ENCODE data around the gene CHRND. TPM values are rescaled to one million over a fixed set of nuclear protein-coding genes. Genes with fewer than 3 reads are reported as not detected.

CHRND gene
- total RNA-seq, 2 experiments from 2014 or later, result not detected

DNA sequence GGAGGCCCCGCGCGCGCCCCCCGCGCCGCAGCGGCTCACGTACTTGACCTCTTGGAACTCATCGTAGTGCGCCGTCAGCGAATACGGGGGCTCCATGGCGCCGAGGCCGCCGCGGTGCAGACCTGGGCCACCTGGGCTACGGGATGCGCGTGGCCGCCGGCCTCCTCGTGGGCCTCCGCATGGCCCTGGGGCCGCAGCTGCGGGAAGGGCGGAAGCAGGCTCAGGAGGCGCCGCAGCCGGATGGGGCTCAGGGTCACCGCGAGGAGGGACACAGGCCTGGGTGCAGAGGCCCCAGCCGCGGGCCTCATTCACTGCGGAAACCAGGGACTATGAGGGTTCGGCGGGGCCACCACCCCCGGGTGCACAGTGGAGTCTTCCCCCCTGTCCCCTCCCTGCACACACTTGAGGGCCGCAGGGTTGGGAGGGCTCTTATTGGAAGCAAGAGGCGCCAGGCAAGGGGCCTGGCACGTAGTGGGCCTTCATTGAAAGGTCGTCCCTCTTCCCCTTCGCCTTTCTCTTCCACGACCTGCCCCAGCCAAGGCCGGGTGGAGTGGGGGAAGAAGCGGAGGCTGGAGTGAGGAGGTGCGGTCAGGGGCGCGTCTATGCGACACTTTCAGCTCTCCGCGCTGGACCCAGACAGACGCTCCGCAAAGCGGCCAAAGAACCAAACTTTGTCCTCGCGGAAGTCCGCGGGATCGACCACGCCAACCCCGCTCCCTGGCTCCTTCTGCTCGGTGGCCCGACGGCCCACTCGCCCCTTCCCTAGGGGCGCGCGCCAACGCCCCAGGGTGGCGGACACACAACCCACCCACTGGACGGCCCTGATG is 39.2 kb upstream of the CHRND start:
- no TSS peak for BruUV-seq (replicated peaks)
- H3K79me2 ChIP-seq (ENCODE audit: insufficient read depth, low read depth, low read length), result no peaks in the 10 kb centered on the region
- H4K20me1 ChIP-seq (ENCODE audit: insufficient read depth, low read length), result no peaks in the 10 kb centered on the region
- TF ChIP-seq EZH2phosphoT487 (IDR thresholded peaks at IDR 0.05; ENCODE audit: borderline replicate concordance, low read depth, low read length), result no peak
- TF ChIP-seq, protein P1, sequence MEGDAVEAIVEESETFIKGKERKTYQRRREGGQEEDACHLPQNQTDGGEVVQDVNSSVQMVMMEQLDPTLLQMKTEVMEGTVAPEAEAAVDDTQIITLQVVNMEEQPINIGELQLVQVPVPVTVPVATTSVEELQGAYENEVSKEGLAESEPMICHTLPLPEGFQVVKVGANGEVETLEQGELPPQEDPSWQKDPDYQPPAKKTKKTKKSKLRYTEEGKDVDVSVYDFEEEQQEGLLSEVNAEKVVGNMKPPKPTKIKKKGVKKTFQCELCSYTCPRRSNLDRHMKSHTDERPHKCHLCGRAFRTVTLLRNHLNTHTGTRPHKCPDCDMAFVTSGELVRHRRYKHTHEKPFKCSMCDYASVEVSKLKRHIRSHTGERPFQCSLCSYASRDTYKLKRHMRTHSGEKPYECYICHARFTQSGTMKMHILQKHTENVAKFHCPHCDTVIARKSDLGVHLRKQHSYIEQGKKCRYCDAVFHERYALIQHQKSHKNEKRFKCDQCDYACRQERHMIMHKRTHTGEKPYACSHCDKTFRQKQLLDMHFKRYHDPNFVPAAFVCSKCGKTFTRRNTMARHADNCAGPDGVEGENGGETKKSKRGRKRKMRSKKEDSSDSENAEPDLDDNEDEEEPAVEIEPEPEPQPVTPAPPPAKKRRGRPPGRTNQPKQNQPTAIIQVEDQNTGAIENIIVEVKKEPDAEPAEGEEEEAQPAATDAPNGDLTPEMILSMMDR (conservative IDR thresholded peaks at IDR 0.05; ENCODE audit: low read length), result no peak
- H3K4me3 ChIP-seq (ENCODE audit: low read depth, low read length, poor library complexity, severe bottlenecking), result no peak overlapping the region
- no peak for DNase-seq (ENCODE audit: low spot score)
- no peaks in the 10 kb centered on the region for H3K4me1 ChIP-seq (ENCODE audit: insufficient read depth, low read length, poor library complexity, severe bottlenecking)
- intact Hi-C loops (cut with micrococcal nuclease; ENCODE audit: unreplicated experiment), result no loop called here
- no peaks in the 10 kb centered on the region for H3K9me2 ChIP-seq (ENCODE audit: insufficient read depth, low read length)
- no peaks in the 10 kb centered on the region for H3K36me3 ChIP-seq (ENCODE audit: insufficient read depth, low read length)
- H2AFZ ChIP-seq (ENCODE audit: low read length), result no peak overlapping the region
- CTCF ChIA-PET (ENCODE audit: unreplicated experiment), result no interaction called here
- no peaks in the 10 kb centered on the region for H3K9me3 ChIP-seq (ENCODE audit: low read length)
- no peak overlapping the region for H3K27ac ChIP-seq (ENCODE audit: low read depth, low read length, poor library complexity, severe bottlenecking)
- POLR2A ChIA-PET, result no interaction called here
- H3K4me2 ChIP-seq (ENCODE audit: low read length), result no peak overlapping the region

DNA sequence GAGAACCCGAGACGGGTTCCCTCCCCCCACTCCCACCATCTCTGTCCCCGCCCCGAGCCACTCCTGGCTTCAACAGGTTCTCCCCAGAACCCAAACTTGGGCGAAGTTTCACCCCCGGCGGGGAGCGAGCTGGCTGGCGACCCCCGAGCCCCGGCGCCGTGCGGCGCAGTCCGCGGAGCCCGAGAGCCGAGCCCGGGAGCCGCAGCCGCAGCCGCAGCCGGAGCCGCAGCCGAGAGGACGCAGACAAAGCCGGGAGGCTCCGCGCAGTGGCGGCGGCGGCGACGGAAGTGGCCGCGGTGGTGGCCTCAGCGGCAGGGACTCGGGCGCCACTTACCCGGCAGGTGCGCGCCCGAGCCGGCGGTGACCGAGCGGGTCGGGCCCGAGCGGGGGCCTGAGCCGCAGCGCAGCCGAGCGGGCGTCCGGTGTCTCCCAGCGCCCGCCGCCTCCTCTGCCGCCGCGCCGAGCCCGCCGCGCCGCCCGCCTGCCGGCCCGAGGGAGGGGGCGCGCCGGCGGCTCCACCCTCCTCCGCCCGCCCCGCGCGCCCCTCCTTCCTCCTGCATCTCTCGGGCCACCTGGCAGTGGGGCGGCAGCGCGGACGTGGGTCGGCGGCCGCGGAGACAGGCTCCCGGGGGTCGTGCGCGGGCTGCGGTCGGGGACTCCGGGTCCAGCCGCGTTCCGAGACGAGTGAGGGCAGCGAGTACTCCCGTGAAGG is 38.4 kb upstream of the CHRND start, which contains the start of gene ECEL1:
Gene ECEL1 (minus strand): TSS at position 450 of the 712 bp plus-strand sequence. CDS start 1,181 bp downstream, outside the sequence.
- no peaks in the 10 kb centered on the region for H3K9me2 ChIP-seq (ENCODE audit: insufficient read depth, low read length)
- no peak for DNase-seq (ENCODE audit: low spot score)
- no peaks in the 10 kb centered on the region for H3K36me3 ChIP-seq (ENCODE audit: insufficient read depth, low read length)
- intact Hi-C loops (cut with micrococcal nuclease; ENCODE audit: unreplicated experiment), result no loop called here
- no peak for TF ChIP-seq EZH2phosphoT487 (IDR thresholded peaks at IDR 0.05; ENCODE audit: borderline replicate concordance, low read depth, low read length)
- no peaks in the 10 kb centered on the region for H3K4me1 ChIP-seq (ENCODE audit: insufficient read depth, low read length, poor library complexity, severe bottlenecking)
- no peak within 1 kb of the TSS for H3K27ac ChIP-seq (ENCODE audit: low read depth, low read length, poor library complexity, severe bottlenecking)
- BruUV-seq (replicated peaks), result no TSS peak
- H2AFZ ChIP-seq (ENCODE audit: low read length), result no peak within 1 kb of the TSS
- no peaks in the 10 kb centered on the region for H3K79me2 ChIP-seq (ENCODE audit: insufficient read depth, low read depth, low read length)
- ChIA-PET CTCF (ENCODE audit: unreplicated experiment) (no interaction called here), POLR2A (no interaction called here)
- H3K4me2 ChIP-seq (ENCODE audit: low read length), result no peak within 1 kb of the TSS
- H4K20me1 ChIP-seq (ENCODE audit: insufficient read depth, low read length), result no peaks in the 10 kb centered on the region
- H3K4me3 ChIP-seq (ENCODE audit: low read depth, low read length, poor library complexity, severe bottlenecking), result no peak within 1 kb of the TSS
- H3K9me3 ChIP-seq (ENCODE audit: low read length), result no peaks in the 10 kb centered on the region

DNA sequence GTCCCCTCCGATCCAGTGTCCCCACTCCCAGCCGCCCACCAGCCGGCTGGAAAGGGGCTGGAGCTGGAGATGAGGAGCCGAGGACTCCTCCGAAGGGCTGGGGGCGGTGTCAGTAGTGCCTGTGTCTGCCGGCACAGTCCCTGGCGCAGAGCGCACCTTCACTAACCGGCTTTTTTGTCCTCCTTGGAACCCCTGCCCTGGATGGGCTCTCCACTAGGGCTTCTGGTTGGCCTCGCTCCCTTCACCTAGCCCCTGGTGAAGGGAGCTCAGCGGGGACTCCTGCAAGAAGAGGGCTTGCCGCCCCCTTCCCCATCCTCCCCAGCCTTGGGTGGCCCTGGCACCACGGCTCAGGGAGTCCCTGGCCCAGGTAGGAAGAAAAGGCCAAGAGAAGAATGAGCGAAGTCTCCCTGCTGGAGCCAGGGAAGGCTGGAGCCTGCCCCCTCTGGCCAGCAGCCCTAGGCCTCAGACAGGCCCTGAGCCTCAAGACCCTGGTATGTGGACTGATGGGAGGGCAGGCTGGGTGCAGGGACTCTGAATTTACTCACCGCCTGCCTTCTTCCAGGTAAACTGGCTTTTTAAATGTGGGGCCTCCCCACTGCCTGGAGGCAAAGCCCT is 37.8 kb upstream of the CHRND start:
- DNase-seq (ENCODE audit: low spot score), result no peak
- Histone ChIP-seq H3K9me2 (ENCODE audit: insufficient read depth, low read length) (no peaks in the 10 kb centered on the region), H3K4me2 (ENCODE audit: low read length) (no peak overlapping the region), H3K9me3 (ENCODE audit: low read length) (no peaks in the 10 kb centered on the region), H3K36me3 (ENCODE audit: insufficient read depth, low read length) (no peaks in the 10 kb centered on the region), H3K4me3 (ENCODE audit: low read depth, low read length, poor library complexity, severe bottlenecking) (no peak overlapping the region), H3K27ac (ENCODE audit: low read depth, low read length, poor library complexity, severe bottlenecking) (no peak overlapping the region), H4K20me1 (ENCODE audit: insufficient read depth, low read length) (no peaks in the 10 kb centered on the region), H2AFZ (ENCODE audit: low read length) (no peak overlapping the region), H3K79me2 (ENCODE audit: insufficient read depth, low read depth, low read length) (no peaks in the 10 kb centered on the region), H3K4me1 (ENCODE audit: insufficient read depth, low read length, poor library complexity, severe bottlenecking) (no peaks in the 10 kb centered on the region)
- BruUV-seq (replicated peaks), result no TSS peak
- CTCF ChIA-PET (ENCODE audit: unreplicated experiment), result no interaction called here
- TF ChIP-seq, protein P1 (conservative IDR thresholded peaks at IDR 0.05; ENCODE audit: low read length), result no peak
- TF ChIP-seq EZH2phosphoT487 (IDR thresholded peaks at IDR 0.05; ENCODE audit: borderline replicate concordance, low read depth, low read length), result no peak
- POLR2A ChIA-PET, result no interaction called here
- intact Hi-C loops (cut with micrococcal nuclease; ENCODE audit: unreplicated experiment), result no loop called here

Measured in OCI-LY7 (cell line).